ENCODE results near the gene GDAP2.

- TF ChIP-seq, protein P1, sequence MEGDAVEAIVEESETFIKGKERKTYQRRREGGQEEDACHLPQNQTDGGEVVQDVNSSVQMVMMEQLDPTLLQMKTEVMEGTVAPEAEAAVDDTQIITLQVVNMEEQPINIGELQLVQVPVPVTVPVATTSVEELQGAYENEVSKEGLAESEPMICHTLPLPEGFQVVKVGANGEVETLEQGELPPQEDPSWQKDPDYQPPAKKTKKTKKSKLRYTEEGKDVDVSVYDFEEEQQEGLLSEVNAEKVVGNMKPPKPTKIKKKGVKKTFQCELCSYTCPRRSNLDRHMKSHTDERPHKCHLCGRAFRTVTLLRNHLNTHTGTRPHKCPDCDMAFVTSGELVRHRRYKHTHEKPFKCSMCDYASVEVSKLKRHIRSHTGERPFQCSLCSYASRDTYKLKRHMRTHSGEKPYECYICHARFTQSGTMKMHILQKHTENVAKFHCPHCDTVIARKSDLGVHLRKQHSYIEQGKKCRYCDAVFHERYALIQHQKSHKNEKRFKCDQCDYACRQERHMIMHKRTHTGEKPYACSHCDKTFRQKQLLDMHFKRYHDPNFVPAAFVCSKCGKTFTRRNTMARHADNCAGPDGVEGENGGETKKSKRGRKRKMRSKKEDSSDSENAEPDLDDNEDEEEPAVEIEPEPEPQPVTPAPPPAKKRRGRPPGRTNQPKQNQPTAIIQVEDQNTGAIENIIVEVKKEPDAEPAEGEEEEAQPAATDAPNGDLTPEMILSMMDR (IDR thresholded peaks at IDR 0.05): no peak
- TF ChIP-seq, protein P2, sequence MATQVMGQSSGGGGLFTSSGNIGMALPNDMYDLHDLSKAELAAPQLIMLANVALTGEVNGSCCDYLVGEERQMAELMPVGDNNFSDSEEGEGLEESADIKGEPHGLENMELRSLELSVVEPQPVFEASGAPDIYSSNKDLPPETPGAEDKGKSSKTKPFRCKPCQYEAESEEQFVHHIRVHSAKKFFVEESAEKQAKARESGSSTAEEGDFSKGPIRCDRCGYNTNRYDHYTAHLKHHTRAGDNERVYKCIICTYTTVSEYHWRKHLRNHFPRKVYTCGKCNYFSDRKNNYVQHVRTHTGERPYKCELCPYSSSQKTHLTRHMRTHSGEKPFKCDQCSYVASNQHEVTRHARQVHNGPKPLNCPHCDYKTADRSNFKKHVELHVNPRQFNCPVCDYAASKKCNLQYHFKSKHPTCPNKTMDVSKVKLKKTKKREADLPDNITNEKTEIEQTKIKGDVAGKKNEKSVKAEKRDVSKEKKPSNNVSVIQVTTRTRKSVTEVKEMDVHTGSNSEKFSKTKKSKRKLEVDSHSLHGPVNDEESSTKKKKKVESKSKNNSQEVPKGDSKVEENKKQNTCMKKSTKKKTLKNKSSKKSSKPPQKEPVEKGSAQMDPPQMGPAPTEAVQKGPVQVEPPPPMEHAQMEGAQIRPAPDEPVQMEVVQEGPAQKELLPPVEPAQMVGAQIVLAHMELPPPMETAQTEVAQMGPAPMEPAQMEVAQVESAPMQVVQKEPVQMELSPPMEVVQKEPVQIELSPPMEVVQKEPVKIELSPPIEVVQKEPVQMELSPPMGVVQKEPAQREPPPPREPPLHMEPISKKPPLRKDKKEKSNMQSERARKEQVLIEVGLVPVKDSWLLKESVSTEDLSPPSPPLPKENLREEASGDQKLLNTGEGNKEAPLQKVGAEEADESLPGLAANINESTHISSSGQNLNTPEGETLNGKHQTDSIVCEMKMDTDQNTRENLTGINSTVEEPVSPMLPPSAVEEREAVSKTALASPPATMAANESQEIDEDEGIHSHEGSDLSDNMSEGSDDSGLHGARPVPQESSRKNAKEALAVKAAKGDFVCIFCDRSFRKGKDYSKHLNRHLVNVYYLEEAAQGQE (IDR thresholded peaks at IDR 0.05; ENCODE audit: insufficient read depth in 1 of 2, low read depth in 2 of 2, low read length in 1 of 2): no peak
- TF ChIP-seq POLR2AphosphoS5 (IDR thresholded peaks at IDR 0.05; ENCODE audit: low read depth, low read length): no peak
These were observed 43.2 kb downstream of the GDAP2 start for GRCh38 chr1:117886101-117886795.
